ENCODE results near the gene GATA2. TPM values are rescaled to one million over a fixed set of nuclear protein-coding genes. Genes with fewer than 3 reads are reported as not detected.

The GATA2 gene
- total RNA-seq, 1 experiment from 2014 or later: 74.6 TPM

GRCh38 chr3:128443771-128444170 lies 49.2 kb downstream of the GATA2 start:
- no TSS peak for BruUV-seq (replicated peaks)
- in situ Hi-C loops (cut with HindIII; ENCODE audit: low pct_unique_long_range_greater_than_20kb, low sequenced_read_pairs) (no loop called here), intact Hi-C loops (cut with micrococcal nuclease; ENCODE audit: unreplicated experiment) (no loop called here)
- Histone ChIP-seq H3K27me3 (ENCODE audit: control insufficient read depth, insufficient read depth, low read length) (no peaks in the 10 kb centered on the region), H3K4me1 (ENCODE audit: control insufficient read depth, insufficient read depth, low read length) (no peaks in the 10 kb centered on the region), H3K4me3 (ENCODE audit: low read depth in 2 of 2, low read length in 2 of 2) (no peak overlapping the region), H3K36me3 (ENCODE audit: control insufficient read depth, insufficient read depth, low read length) (no peaks in the 10 kb centered on the region), H3K27ac (ENCODE audit: low read length) (no peak overlapping the region), H3K9me3 (ENCODE audit: control insufficient read depth, insufficient read depth, low read depth, low read length) (no peaks in the 10 kb centered on the region)
- ATAC-seq (no peak), DNase-seq (ENCODE audit: low read depth, low spot score) (no peak)
- ChIA-PET CTCF (no interaction called here), POLR2A (no interaction called here)
- no peak for TF ChIP-seq CTCF (IDR thresholded peaks at IDR 0.05)
- no peak for TF ChIP-seq TCF7L2 (IDR thresholded peaks at IDR 0.05; ENCODE audit: low read depth, low read length)
- no peak for TF ChIP-seq SIN3A (IDR thresholded peaks at IDR 0.05; ENCODE audit: borderline replicate concordance, insufficient read depth, low read depth, low read length)
- TF ChIP-seq REST (IDR thresholded peaks at IDR 0.05; ENCODE audit: insufficient read depth in 1 of 2, low read depth in 2 of 2, low read length in 1 of 2): no peak
- no peak for TF ChIP-seq POLR2AphosphoS5 (IDR thresholded peaks at IDR 0.05; ENCODE audit: low read depth, low read length)

- POLR2A ChIA-PET: no interaction called here
- no peak for TF ChIP-seq POLR2AphosphoS5 (IDR thresholded peaks at IDR 0.05; ENCODE audit: low read depth, low read length)
- no peak for TF ChIP-seq SIN3A (IDR thresholded peaks at IDR 0.05; ENCODE audit: borderline replicate concordance, insufficient read depth, low read depth, low read length)
- no peak for TF ChIP-seq TCF7L2 (IDR thresholded peaks at IDR 0.05; ENCODE audit: low read depth, low read length)
- TF ChIP-seq CTCF (IDR thresholded peaks at IDR 0.05): no peak
- TF ChIP-seq REST (IDR thresholded peaks at IDR 0.05; ENCODE audit: insufficient read depth in 1 of 2, low read depth in 2 of 2, low read length in 1 of 2): no peak
- ATAC-seq (no peak), DNase-seq (ENCODE audit: low read depth, low spot score) (no peak)
- Histone ChIP-seq H3K4me1 (ENCODE audit: control insufficient read depth, insufficient read depth, low read length) (no peaks in the 10 kb centered on the region), H3K9me3 (ENCODE audit: control insufficient read depth, insufficient read depth, low read depth, low read length) (no peaks in the 10 kb centered on the region), H3K27ac (ENCODE audit: low read length) (no peak overlapping the region), H3K27me3 (ENCODE audit: control insufficient read depth, insufficient read depth, low read length) (no peaks in the 10 kb centered on the region), H3K36me3 (ENCODE audit: control insufficient read depth, insufficient read depth, low read length) (no peaks in the 10 kb centered on the region), H3K4me3 (ENCODE audit: low read depth in 2 of 2, low read length in 2 of 2) (no peak overlapping the region)
- intact Hi-C loops (cut with micrococcal nuclease; ENCODE audit: unreplicated experiment): no loop called here
- in situ Hi-C loops (cut with HindIII; ENCODE audit: low pct_unique_long_range_greater_than_20kb, low sequenced_read_pairs): no loop called here
- CTCF ChIA-PET: no interaction called here
- BruUV-seq (replicated peaks): no TSS peak
These were observed 50.1 kb downstream of the GATA2 start for GRCh38 chr3:128442949-128443348.

Data from Panc1 (cell line).